SK-N-SH treated with all-trans-retinoic acid at 6 μM for 48 hours (cell line): ENCODE data around the gene ST14.

Source experiments
- ARNTL ChIP-seq: fragments of 450-650 bp; formaldehyde crosslinking; IDR thresholded peaks from 2 replicates; pipeline ENCODE4 v1.5.0; 2020; ENCODE audit warnings: low read depth, mild to moderate bottlenecking, moderate library complexity, borderline replicate concordance
- GLIS3 ChIP-seq: fragments of 250-450 bp; sonication (Bioruptor Pico); IDR thresholded peaks from 2 replicates; pipeline ENCODE4 v1.5.0; 2020; ENCODE audit warnings: mild to moderate bottlenecking, moderate library complexity
- SNAI2 ChIP-seq: fragments of 250-450 bp; sonication (Bioruptor Pico); IDR thresholded peaks from 2 replicates; pipeline ENCODE4 v1.5.0; 2020; ENCODE audit warnings: mild to moderate bottlenecking, moderate library complexity
- TCF4 ChIP-seq: fragments of 250-450 bp; sonication (Bioruptor Pico); IDR thresholded peaks from 2 replicates; pipeline ENCODE4 v1.8.0; 2021; ENCODE audit warnings: mild to moderate bottlenecking, moderate library complexity, borderline replicate concordance
- ZFP3 ChIP-seq: fragments of 250-450 bp; sonication (Bioruptor Pico); IDR thresholded peaks from 2 replicates; pipeline ENCODE4 v1.5.0; 2020; ENCODE audit warnings: mild to moderate bottlenecking, moderate library complexity
- ZFP30 ChIP-seq: fragments of 450-650 bp; formaldehyde crosslinking; IDR thresholded peaks from 2 replicates; pipeline ENCODE4 v1.5.0; 2022; ENCODE audit warnings: mild to moderate bottlenecking, moderate library complexity
- ZNF565 ChIP-seq: fragments of 450-650 bp; formaldehyde crosslinking; conservative IDR thresholded peaks from 2 replicates; pipeline ENCODE4 v1.5.0; 2020; ENCODE audit warnings: low read depth, mild to moderate bottlenecking, moderate library complexity
- ZNF70 ChIP-seq: fragments of 450-650 bp; formaldehyde crosslinking; IDR thresholded peaks from 2 replicates; pipeline ENCODE4 v1.5.0; 2020; ENCODE audit warnings: mild to moderate bottlenecking, moderate library complexity
- ZNF8 ChIP-seq: fragments of 450-650 bp; formaldehyde crosslinking; IDR thresholded peaks from 2 replicates; pipeline ENCODE4 v1.5.0; 2020; ENCODE audit warnings: mild to moderate bottlenecking, moderate library complexity
- TF ChIP-seq, protein P1 (sequence below): fragments of 250-450 bp; sonication (Bioruptor Pico); IDR thresholded peaks from 2 replicates; pipeline ENCODE4 v1.5.1; 2020; ENCODE audit warnings: low read depth, mild to moderate bottlenecking, moderate library complexity
- TF ChIP-seq, protein P2 (sequence below): fragments of 250-450 bp; sonication (Bioruptor Pico); IDR thresholded peaks from 2 replicates; pipeline ENCODE4 v1.8.0; 2020; ENCODE audit warnings: mild to moderate bottlenecking, moderate library complexity, borderline replicate concordance
- TF ChIP-seq, protein P3 (sequence below): fragments of 250-450 bp; sonication (Bioruptor Pico); IDR thresholded peaks from 2 replicates; pipeline ENCODE4 v1.8.0; 2021; ENCODE audit warnings: low read depth, mild to moderate bottlenecking, moderate library complexity, borderline replicate concordance

DNA sequence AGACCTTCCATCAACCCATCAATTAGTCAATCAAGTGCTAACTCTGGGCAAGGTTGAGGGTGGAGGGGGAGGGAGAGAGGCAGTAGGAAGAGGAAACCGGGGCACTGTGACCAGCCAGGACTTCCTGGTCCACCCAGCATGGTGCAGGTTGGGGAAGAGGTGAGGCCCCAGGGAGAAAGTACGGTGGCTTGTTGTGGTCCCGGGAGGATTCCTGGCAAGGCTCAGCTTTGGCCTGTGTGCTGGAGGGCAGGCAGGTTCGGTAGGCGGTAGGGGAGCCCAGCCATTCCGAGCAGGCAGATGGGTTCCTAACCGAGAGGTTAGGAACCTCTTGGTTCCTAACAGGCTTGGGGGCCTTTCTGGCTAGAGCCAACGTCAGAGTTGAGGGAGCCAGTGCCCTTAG lies 10.8 kb downstream of the ST14 start:
- TF ChIP-seq ARNTL (CRISPR knock-in tag) (no peak), ZNF8 (no peak), ZFP3 (no peak), ZNF565 (CRISPR knock-in tag) (no peak), GLIS3 (CRISPR knock-in tag) (no peak), ZNF70 (CRISPR knock-in tag) (no peak), SNAI2 (CRISPR knock-in tag) (no peak), TCF4 (no peak), ZFP30 (CRISPR knock-in tag) (no peak)
- TF ChIP-seq, protein P1, sequence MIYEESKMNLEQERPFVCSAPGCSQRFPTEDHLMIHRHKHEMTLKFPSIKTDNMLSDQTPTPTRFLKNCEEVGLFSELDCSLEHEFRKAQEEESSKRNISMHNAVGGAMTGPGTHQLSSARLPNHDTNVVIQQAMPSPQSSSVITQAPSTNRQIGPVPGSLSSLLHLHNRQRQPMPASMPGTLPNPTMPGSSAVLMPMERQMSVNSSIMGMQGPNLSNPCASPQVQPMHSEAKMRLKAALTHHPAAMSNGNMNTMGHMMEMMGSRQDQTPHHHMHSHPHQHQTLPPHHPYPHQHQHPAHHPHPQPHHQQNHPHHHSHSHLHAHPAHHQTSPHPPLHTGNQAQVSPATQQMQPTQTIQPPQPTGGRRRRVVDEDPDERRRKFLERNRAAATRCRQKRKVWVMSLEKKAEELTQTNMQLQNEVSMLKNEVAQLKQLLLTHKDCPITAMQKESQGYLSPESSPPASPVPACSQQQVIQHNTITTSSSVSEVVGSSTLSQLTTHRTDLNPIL, result no peak
- TF ChIP-seq, protein P2, sequence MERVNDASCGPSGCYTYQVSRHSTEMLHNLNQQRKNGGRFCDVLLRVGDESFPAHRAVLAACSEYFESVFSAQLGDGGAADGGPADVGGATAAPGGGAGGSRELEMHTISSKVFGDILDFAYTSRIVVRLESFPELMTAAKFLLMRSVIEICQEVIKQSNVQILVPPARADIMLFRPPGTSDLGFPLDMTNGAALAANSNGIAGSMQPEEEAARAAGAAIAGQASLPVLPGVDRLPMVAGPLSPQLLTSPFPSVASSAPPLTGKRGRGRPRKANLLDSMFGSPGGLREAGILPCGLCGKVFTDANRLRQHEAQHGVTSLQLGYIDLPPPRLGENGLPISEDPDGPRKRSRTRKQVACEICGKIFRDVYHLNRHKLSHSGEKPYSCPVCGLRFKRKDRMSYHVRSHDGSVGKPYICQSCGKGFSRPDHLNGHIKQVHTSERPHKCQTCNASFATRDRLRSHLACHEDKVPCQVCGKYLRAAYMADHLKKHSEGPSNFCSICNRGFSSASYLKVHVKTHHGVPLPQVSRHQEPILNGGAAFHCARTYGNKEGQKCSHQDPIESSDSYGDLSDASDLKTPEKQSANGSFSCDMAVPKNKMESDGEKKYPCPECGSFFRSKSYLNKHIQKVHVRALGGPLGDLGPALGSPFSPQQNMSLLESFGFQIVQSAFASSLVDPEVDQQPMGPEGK (CRISPR knock-in tag), result no peak
- TF ChIP-seq, protein P3, sequence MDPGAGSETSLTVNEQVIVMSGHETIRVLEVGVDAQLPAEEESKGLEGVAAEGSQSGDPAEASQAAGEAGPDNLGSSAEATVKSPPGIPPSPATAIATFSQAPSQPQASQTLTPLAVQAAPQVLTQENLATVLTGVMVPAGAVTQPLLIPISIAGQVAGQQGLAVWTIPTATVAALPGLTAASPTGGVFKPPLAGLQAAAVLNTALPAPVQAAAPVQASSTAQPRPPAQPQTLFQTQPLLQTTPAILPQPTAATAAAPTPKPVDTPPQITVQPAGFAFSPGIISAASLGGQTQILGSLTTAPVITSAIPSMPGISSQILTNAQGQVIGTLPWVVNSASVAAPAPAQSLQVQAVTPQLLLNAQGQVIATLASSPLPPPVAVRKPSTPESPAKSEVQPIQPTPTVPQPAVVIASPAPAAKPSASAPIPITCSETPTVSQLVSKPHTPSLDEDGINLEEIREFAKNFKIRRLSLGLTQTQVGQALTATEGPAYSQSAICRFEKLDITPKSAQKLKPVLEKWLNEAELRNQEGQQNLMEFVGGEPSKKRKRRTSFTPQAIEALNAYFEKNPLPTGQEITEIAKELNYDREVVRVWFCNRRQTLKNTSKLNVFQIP (CRISPR knock-in tag), result no peak
